ENCODE data around the gene IQSEC3. TPM values are rescaled to one million over a fixed set of nuclear protein-coding genes. Genes with fewer than 3 reads are reported as not detected.

Gene IQSEC3
- total and polyA plus RNA-seq, 2 experiments from 2014 or later, result 0.70 to 2.7 TPM

- no peak overlapping the region for H3K4me2 ChIP-seq
- no peak overlapping the region for H3K4me3 ChIP-seq
- H3K9me2 ChIP-seq (replicated peaks; ENCODE audit: insufficient read depth), result no peaks in the 10 kb centered on the region
- no peaks in the 10 kb centered on the region for H4K20me1 ChIP-seq (ENCODE audit: insufficient read depth, poor library complexity, severe bottlenecking)
- no peak overlapping the region for H2AFZ ChIP-seq
- DNase-seq (ENCODE audit: low spot score), result no peak
- H3K4me1 ChIP-seq (ENCODE audit: insufficient read depth), result no peaks in the 10 kb centered on the region
- H3K27ac ChIP-seq, result no peak overlapping the region
- TF ChIP-seq EZH2 (IDR thresholded peaks at IDR 0.05; ENCODE audit: borderline replicate concordance) (peak; percentile 14), EZH2phosphoT487 (IDR thresholded peaks at IDR 0.05; ENCODE audit: low read depth, severe bottlenecking, unreplicated experiment) (no peak)
- TF ChIP-seq, protein P1, sequence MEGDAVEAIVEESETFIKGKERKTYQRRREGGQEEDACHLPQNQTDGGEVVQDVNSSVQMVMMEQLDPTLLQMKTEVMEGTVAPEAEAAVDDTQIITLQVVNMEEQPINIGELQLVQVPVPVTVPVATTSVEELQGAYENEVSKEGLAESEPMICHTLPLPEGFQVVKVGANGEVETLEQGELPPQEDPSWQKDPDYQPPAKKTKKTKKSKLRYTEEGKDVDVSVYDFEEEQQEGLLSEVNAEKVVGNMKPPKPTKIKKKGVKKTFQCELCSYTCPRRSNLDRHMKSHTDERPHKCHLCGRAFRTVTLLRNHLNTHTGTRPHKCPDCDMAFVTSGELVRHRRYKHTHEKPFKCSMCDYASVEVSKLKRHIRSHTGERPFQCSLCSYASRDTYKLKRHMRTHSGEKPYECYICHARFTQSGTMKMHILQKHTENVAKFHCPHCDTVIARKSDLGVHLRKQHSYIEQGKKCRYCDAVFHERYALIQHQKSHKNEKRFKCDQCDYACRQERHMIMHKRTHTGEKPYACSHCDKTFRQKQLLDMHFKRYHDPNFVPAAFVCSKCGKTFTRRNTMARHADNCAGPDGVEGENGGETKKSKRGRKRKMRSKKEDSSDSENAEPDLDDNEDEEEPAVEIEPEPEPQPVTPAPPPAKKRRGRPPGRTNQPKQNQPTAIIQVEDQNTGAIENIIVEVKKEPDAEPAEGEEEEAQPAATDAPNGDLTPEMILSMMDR (IDR thresholded peaks at IDR 0.05; ENCODE audit: poor library complexity), result no peak
- peaks cover 50% of the 10 kb centered on the region for H3K27me3 ChIP-seq
- 85% methylated on average over 5 of the region's 5 CpGs for WGBS (ENCODE audit: low lambda C conversion rate, missing lambda C conversion rate)
- H3K36me3 ChIP-seq (replicated peaks; ENCODE audit: insufficient read depth, low read depth), result no peaks in the 10 kb centered on the region
- no peaks in the 10 kb centered on the region for H3K9me3 ChIP-seq (ENCODE audit: low read depth)
- H3K79me2 ChIP-seq, result no peaks in the 10 kb centered on the region
Observed at GRCh38 chr12:78981-79380, 12.4 kb downstream of the IQSEC3 start.

DNA sequence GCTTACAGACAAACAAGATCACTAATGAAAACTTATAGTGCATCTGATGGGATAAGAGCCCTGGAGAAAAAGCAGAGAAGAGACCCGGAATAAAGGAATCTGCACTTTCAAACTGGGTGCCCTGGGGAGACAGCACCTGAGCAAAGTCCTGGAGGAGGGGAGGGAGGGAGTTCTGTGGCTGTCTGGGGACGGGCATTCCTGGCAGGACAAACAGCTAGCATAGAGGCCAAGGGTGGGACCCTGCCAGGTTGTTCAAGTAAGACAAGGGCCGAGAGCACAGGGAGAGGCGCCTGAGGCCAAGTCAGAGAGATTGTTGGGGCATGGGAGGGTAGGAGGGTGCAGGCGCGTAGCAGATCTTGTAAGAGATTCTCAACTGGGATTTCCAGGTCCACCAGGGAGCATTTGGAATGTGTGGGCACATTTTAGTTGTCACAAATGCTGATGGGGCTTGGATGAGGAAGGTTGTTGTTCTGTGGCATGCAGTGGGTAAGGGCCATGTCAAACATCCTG, 14.2 kb downstream of the IQSEC3 start:
- H3K27me3 ChIP-seq, result peaks cover 41% of the 10 kb centered on the region

DNA sequence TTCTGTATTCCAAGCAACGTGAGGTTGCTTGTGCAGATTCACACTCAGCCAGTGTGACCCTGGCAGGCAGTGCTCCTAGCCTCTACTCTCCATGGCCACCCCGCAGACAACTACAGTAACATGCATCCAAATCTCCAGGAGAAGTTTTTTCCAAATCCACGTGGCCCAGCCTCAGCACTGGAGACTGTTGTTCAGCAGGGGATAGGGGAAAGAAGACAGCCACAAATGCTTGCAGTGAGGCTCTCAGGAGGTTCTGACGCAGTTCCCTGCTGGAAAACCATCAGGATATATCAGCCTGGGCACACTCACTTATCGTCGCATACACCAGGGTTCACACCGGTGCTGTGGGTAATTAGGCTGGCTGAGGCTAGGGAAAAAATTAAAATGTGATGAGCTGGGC, 16.2 kb downstream of the IQSEC3 start:
- Histone ChIP-seq H3K79me2 (no peaks in the 10 kb centered on the region), H3K9me2 (replicated peaks; ENCODE audit: insufficient read depth) (no peaks in the 10 kb centered on the region), H2AFZ (no peak overlapping the region), H3K27ac (no peak overlapping the region), H4K20me1 (ENCODE audit: insufficient read depth, poor library complexity, severe bottlenecking) (no peaks in the 10 kb centered on the region), H3K9me3 (ENCODE audit: low read depth) (no peaks in the 10 kb centered on the region), H3K27me3 (peaks cover 28% of the 10 kb centered on the region), H3K36me3 (replicated peaks; ENCODE audit: insufficient read depth, low read depth) (no peaks in the 10 kb centered on the region), H3K4me1 (ENCODE audit: insufficient read depth) (no peaks in the 10 kb centered on the region), H3K4me2 (no peak overlapping the region), H3K4me3 (no peak overlapping the region)
- TF ChIP-seq EZH2 (IDR thresholded peaks at IDR 0.05; ENCODE audit: borderline replicate concordance), result no peak
- TF ChIP-seq EZH2phosphoT487 (IDR thresholded peaks at IDR 0.05; ENCODE audit: low read depth, severe bottlenecking, unreplicated experiment), result no peak
- TF ChIP-seq, protein P1 (IDR thresholded peaks at IDR 0.05; ENCODE audit: poor library complexity), result no peak
- no peak for DNase-seq (ENCODE audit: low spot score)
- 75% methylated on average over 7 of the region's 7 CpGs for WGBS (ENCODE audit: low lambda C conversion rate, missing lambda C conversion rate)

More for the DNA sequence above, 14.2 kb downstream of the IQSEC3 start:
- Histone ChIP-seq H3K4me3 (no peak overlapping the region), H4K20me1 (ENCODE audit: insufficient read depth, poor library complexity, severe bottlenecking) (no peaks in the 10 kb centered on the region), H3K4me2 (no peak overlapping the region), H3K9me2 (replicated peaks; ENCODE audit: insufficient read depth) (no peaks in the 10 kb centered on the region), H3K79me2 (no peaks in the 10 kb centered on the region), H3K9me3 (ENCODE audit: low read depth) (no peaks in the 10 kb centered on the region), H3K27ac (no peak overlapping the region), H2AFZ (no peak overlapping the region), H3K36me3 (replicated peaks; ENCODE audit: insufficient read depth, low read depth) (no peaks in the 10 kb centered on the region), H3K4me1 (ENCODE audit: insufficient read depth) (no peaks in the 10 kb centered on the region)
- no peak for DNase-seq (ENCODE audit: low spot score)
- WGBS (ENCODE audit: low lambda C conversion rate, missing lambda C conversion rate), result 75% methylated on average over 6 of the region's 6 CpGs
- TF ChIP-seq EZH2 (IDR thresholded peaks at IDR 0.05; ENCODE audit: borderline replicate concordance), result no peak
- no peak for TF ChIP-seq EZH2phosphoT487 (IDR thresholded peaks at IDR 0.05; ENCODE audit: low read depth, severe bottlenecking, unreplicated experiment)
- TF ChIP-seq, protein P1 (IDR thresholded peaks at IDR 0.05; ENCODE audit: poor library complexity), result no peak
